Smooth muscle cell (in vitro differentiated cells): ENCODE results near the gene TBC1D9. TPM values are rescaled to one million over a fixed set of nuclear protein-coding genes. Genes with fewer than 3 reads are reported as not detected.
A peak's percentile ranks its signal among the peaks of the same experiment; 100 is the strongest.

Experiments used
- DNase-seq: peaks from one replicate; lab custom pipeline; 2025; ENCODE audit not compliant: unreplicated experiment; lab: John Stamatoyannopoulos, UW
- H2AFZ ChIP-seq: fragments of 200-600 bp; sonication (generic); 2 replicates; pipeline ENCODE4 v1.6.0; 2016; ENCODE audit warnings: antibody characterized with exemption, low read depth, mild to moderate bottlenecking
- H3F3A ChIP-seq: fragments of 200-600 bp; sonication (generic); 2 replicates; pipeline ENCODE4 v1.6.0; 2017; ENCODE audit warnings: antibody characterized with exemption, low read depth
- H3K27ac ChIP-seq: fragments of 200-600 bp; sonication (generic); 2 replicates; pipeline ENCODE4 v1.5.1; 2016; ENCODE audit warnings: low read depth, mild to moderate bottlenecking
- H3K27me3 ChIP-seq: fragments of 200-600 bp; sonication (generic); 2 replicates; pipeline ENCODE4 v1.6.1; 2016; ENCODE audit warnings: low read depth, mild to moderate bottlenecking
- H3K36me3 ChIP-seq: fragments of 200-600 bp; sonication (generic); 2 replicates; pipeline ENCODE4 v1.5.1; 2016; ENCODE audit warnings: low read depth
- H3K4me1 ChIP-seq: fragments of 200-600 bp; sonication (generic); 2 replicates; pipeline ENCODE4 v1.5.1; 2016; ENCODE audit warnings: low read depth
- H3K4me2 ChIP-seq: fragments of 200-600 bp; sonication (generic); 2 replicates; pipeline ENCODE4 v1.6.0; 2016; ENCODE audit warnings: mild to moderate bottlenecking
- H3K4me3 ChIP-seq: fragments of 200-600 bp; sonication (generic); 2 replicates; pipeline ENCODE4 v1.5.1; 2016; ENCODE audit warnings: mild to moderate bottlenecking
- H3K79me2 ChIP-seq: fragments of 200-600 bp; sonication (generic); 2 replicates; pipeline ENCODE4 v1.6.0; 2016; ENCODE audit warnings: low read depth, mild to moderate bottlenecking
- H3K9ac ChIP-seq: fragments of 200-600 bp; sonication (generic); 2 replicates; pipeline ENCODE4 v1.6.0; 2016; ENCODE audit warnings: low read depth
- H3K9me3 ChIP-seq: fragments of 200-600 bp; sonication (generic); replicated peaks from 2 replicates; pipeline ENCODE4 v1.5.1; 2016; ENCODE audit warnings: low read depth
- H4K20me1 ChIP-seq: fragments of 200-600 bp; sonication (generic); 2 replicates; pipeline ENCODE4 v1.6.0; 2016; ENCODE audit warnings: low read depth
- WGBS: methylation state at CpG from one replicate; pipeline ENCODE4 v1.1.7; 2016; ENCODE audit warnings: low lambda C conversion rate; 5-methylcytosine and 5-hydroxymethylcytosine counted together
- polyA plus RNA-seq: library from polyadenylated mRNA; unstranded; fragments of >200 nt; fragmentation: Nextera tagmentation; extraction: Ambion mirVana; gene quantifications from 2 replicates; pipeline ENCODE4 v1.2.1, GENCODE V29; 2016
- total RNA-seq: library from RNA; depleted of rRNA; stranded (reverse); fragments of >200 nt; gene quantifications from 2 replicates; pipeline ENCODE4 v1.2.3, GENCODE V29; 2014
- TF ChIP-seq, protein P1 (sequence below): fragments of 200-600 bp; sonication (generic); IDR thresholded peaks from 2 replicates; pipeline ENCODE4 v1.5.1; 2017; ENCODE audit warnings: borderline replicate concordance, mild to moderate bottlenecking, antibody characterized with exemption; ENCODE audit not compliant: insufficient read depth, poor library complexity, severe bottlenecking

TBC1D9 gene
- total and polyA plus RNA-seq, 2 experiments from 2014 or later, result 9.1 to 39.5 TPM

DNA sequence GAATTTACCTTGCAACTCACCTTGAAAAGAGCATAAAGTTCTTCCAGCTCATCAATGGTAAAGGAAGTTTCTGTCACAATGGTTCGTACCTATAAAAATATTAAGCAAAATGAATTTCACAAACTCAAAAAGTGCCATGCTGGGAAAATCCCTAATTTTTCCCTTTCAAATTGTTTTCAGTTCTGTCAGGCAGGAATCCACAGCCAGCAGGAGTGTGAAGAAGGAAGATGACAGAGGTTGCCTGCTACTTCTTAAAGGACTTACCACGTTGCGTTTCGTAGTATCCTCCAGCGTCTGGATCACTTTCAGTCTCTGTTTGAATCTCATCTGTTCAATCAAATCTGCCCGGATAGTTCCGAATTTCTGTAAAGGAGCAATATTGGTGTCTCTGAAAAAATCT is 117.1 kb downstream of the TBC1D9 start:
- no peaks in the 10 kb centered on the region for H3K9me3 ChIP-seq
- no peaks in the 10 kb centered on the region for H3K79me2 ChIP-seq
- H3K27ac ChIP-seq, result no peak overlapping the region
- no peaks in the 10 kb centered on the region for H3K36me3 ChIP-seq
- H3K4me1 ChIP-seq, result peaks cover 8% of the 10 kb centered on the region
- H3K9ac ChIP-seq, result no peak overlapping the region
- H3K4me3 ChIP-seq, result no peak overlapping the region
- TF ChIP-seq, protein P1, sequence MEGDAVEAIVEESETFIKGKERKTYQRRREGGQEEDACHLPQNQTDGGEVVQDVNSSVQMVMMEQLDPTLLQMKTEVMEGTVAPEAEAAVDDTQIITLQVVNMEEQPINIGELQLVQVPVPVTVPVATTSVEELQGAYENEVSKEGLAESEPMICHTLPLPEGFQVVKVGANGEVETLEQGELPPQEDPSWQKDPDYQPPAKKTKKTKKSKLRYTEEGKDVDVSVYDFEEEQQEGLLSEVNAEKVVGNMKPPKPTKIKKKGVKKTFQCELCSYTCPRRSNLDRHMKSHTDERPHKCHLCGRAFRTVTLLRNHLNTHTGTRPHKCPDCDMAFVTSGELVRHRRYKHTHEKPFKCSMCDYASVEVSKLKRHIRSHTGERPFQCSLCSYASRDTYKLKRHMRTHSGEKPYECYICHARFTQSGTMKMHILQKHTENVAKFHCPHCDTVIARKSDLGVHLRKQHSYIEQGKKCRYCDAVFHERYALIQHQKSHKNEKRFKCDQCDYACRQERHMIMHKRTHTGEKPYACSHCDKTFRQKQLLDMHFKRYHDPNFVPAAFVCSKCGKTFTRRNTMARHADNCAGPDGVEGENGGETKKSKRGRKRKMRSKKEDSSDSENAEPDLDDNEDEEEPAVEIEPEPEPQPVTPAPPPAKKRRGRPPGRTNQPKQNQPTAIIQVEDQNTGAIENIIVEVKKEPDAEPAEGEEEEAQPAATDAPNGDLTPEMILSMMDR, result no peak
- no peak for DNase-seq
- no peaks in the 10 kb centered on the region for H3F3A ChIP-seq
- no peak overlapping the region for H2AFZ ChIP-seq
- WGBS, result 95% methylated on average over 7 of the region's 7 CpGs
- H3K27me3 ChIP-seq, result no peaks in the 10 kb centered on the region
- no peak overlapping the region for H3K4me2 ChIP-seq
- no peaks in the 10 kb centered on the region for H4K20me1 ChIP-seq

DNA sequence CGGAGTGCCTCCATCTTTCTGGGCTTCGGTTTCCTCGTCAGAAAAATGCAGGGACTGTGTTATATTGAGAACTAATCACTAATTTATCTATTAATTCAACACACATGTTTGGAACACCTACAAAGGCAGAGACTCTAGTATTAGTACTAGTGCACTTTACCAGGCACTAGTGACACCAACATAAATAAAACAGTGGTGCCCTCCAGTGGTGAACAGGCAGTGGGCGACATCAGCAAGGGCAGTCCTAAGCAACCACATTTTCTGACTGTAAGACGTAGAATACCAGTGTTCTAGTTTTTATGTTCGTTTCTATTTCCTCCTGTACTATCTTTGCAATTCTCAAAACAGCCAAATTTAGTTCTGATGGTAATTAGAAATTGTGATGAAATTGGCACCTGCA is 118.3 kb downstream of the TBC1D9 start:
- H3K27ac ChIP-seq, result no peak overlapping the region
- H3K4me1 ChIP-seq, result peaks cover 8% of the 10 kb centered on the region
- TF ChIP-seq, protein P1, result peak; percentile 27
- WGBS, result 78% methylated on average over 6 of the region's 6 CpGs
- no peak overlapping the region for H2AFZ ChIP-seq
- no peaks in the 10 kb centered on the region for H3K36me3 ChIP-seq
- H3K4me3 ChIP-seq, result no peak overlapping the region
- no peak for DNase-seq
- H3K27me3 ChIP-seq, result no peaks in the 10 kb centered on the region
- H3K9ac ChIP-seq, result no peak overlapping the region
- H3K79me2 ChIP-seq, result no peaks in the 10 kb centered on the region
- no peak overlapping the region for H3K4me2 ChIP-seq
- H3K9me3 ChIP-seq, result no peaks in the 10 kb centered on the region
- no peaks in the 10 kb centered on the region for H3F3A ChIP-seq
- no peaks in the 10 kb centered on the region for H4K20me1 ChIP-seq

DNA sequence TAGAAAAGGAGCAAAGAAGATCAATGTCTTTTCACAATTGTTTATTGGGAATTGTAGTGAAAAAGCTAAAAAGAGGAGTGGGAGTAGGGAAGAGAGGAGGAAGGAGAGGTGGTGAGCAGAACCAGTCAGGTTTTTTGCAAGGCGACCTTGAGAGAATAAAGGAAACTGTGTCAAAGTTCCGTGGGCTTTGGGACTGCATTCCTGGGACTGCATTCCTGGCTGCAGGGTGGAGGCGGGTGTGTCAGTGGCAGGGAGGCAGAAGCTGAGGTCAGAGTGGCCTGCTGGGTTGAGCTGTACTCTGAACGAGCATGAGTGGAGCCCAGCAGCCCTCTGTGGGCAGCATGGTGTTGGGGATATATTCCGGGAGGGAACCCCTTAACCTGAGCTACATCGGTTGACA is 120.6 kb downstream of the TBC1D9 start:
- Histone ChIP-seq H3K4me2 (no peak overlapping the region), H4K20me1 (no peaks in the 10 kb centered on the region), H3K4me1 (peaks cover 4% of the 10 kb centered on the region), H3K27ac (peak overlapping the region; percentile 28), H3K36me3 (peaks cover 4% of the 10 kb centered on the region), H3F3A (no peaks in the 10 kb centered on the region), H3K4me3 (no peak overlapping the region), H3K9ac (no peak overlapping the region), H3K27me3 (no peaks in the 10 kb centered on the region), H3K79me2 (no peaks in the 10 kb centered on the region), H2AFZ (no peak overlapping the region), H3K9me3 (no peaks in the 10 kb centered on the region)
- WGBS, result 41% methylated on average over 6 of the region's 6 CpGs
- DNase-seq, result no peak
- TF ChIP-seq, protein P1, result no peak

DNA sequence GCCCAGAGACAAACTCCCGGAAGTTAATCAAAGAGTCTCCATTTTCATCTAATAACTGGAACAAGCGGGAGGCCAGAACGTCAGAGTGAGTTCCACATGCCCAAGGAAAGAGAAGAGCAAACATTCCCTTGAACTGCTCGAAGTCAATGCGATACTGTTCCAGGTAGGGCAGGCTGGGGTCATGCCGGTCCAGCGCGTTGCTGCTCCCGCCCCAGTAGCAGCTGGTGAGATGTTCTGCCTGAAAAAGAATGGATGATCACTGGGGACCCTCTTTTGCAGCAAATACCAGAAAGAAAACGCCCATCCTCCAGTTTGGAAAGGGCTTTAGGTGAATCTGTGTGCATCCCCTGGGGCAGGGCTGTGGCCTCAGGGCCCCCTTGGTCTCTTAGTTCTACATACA is 122.2 kb downstream of the TBC1D9 start:
- no peak overlapping the region for H2AFZ ChIP-seq
- H3K27me3 ChIP-seq, result no peaks in the 10 kb centered on the region
- H3K4me1 ChIP-seq, result peaks cover 4% of the 10 kb centered on the region
- H3K27ac ChIP-seq, result no peak overlapping the region
- H3K4me3 ChIP-seq, result no peak overlapping the region
- TF ChIP-seq, protein P1, result no peak
- H4K20me1 ChIP-seq, result no peaks in the 10 kb centered on the region
- peaks cover 4% of the 10 kb centered on the region for H3K36me3 ChIP-seq
- no peak overlapping the region for H3K4me2 ChIP-seq
- WGBS, result 95% methylated on average over 10 of the region's 10 CpGs
- DNase-seq, result no peak
- no peak overlapping the region for H3K9ac ChIP-seq
- H3F3A ChIP-seq, result no peaks in the 10 kb centered on the region
- H3K9me3 ChIP-seq, result no peaks in the 10 kb centered on the region
- no peaks in the 10 kb centered on the region for H3K79me2 ChIP-seq
